Measurements from ENCODE around the gene ARL17B. TPM values are rescaled to one million over a fixed set of nuclear protein-coding genes. Genes with fewer than 3 reads are reported as not detected.
"Not testable (repeated sequence)": the region's sequence is repeated elsewhere in the genome, so short reads cannot be mapped to it uniquely, and the experiment has no call there.

ARL17B gene
- total RNA-seq (10 to 100 TPM; 11.0 to 24.5 (median 16.5) TPM), polyA plus RNA-seq (10.4 TPM)
- long read RNA-seq, donor 1, transcript ARL17B-202 (4 exons, 743 nt), result major isoform, 10 of 31 reads
- long read RNA-seq, donor 1, partial matches to known transcripts, result 0 of 31 reads
- long read RNA-seq, donor 1, other reads (novel, unspliced or antisense), result 18 of 31 reads
- long read RNA-seq, donor 2, partial matches to known transcripts, result 0 of 2 reads
- long read RNA-seq, donor 2, other reads (novel, unspliced or antisense), result 1 of 2 reads
- long read RNA-seq, donor 3, partial matches to known transcripts, result 1 of 8 reads
- long read RNA-seq, donor 3, other reads (novel, unspliced or antisense), result 6 of 8 reads
- long read RNA-seq, donor 4, partial matches to known transcripts, result 0 of 2 reads
- long read RNA-seq, donor 4, other reads (novel, unspliced or antisense), result 2 of 2 reads

- DNase-seq (peak; percentile 85 to 96 (median 93)), ATAC-seq (peak; percentile 99 to 100)
- WGBS, result 2% methylated on average over 14 of the region's 22 CpGs
- H3K27me3 ChIP-seq (ENCODE audit: control insufficient read depth, insufficient read depth); H3K27ac ChIP-seq (ENCODE audit: low read length); H3K9me3 ChIP-seq (ENCODE audit: control insufficient read depth, low read length); intact Hi-C loops (cut with DNase I); H3K4me3 ChIP-seq (ENCODE audit: low read length); H3K4me1 ChIP-seq (ENCODE audit: control insufficient read depth, insufficient read depth, low read length): not testable (repeated sequence)
Observed at GRCh38 chr17:46361755-46362154, at the start of gene ARL17B. TSS of gene ARL17B (minus strand) at chr17:46361766. CDS start at chr17:46358397, 3,369 bp downstream.

- H3K9me3 ChIP-seq (ENCODE audit: control insufficient read depth, low read length); ATAC-seq; H3K4me3 ChIP-seq (ENCODE audit: low read length); H3K27ac ChIP-seq (ENCODE audit: low read length); DNase-seq; intact Hi-C loops (cut with DNase I); H3K4me1 ChIP-seq (ENCODE audit: control insufficient read depth, insufficient read depth, low read length); H3K27me3 ChIP-seq (ENCODE audit: control insufficient read depth, insufficient read depth): not testable (repeated sequence)
- WGBS, result no CpG with 5 or more reads among the region's 2 CpGs
Observed at GRCh38 chr17:46409864-46410263, 48.3 kb upstream of the ARL17B start.

DNA sequence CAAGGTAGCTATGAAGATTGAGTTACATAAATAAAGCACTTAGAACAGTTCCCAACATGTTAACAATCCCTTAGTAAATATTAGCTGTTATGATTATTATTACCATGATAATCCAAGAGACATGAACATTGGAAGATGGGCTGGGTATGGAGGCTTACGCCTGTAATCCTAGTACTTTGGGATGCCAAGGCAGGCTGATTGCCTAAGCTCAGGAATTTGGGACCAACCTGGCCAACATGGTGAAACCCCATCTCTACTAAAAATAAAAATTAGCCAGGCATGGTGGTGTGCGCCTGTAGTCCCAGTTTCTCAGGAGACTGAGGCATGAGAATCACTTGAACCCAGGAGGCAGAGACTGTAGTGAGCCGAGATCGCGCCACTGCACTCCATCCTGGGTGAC lies 45.6 kb upstream of the ARL17B start:
- H3K4me3 ChIP-seq (ENCODE audit: low read length); H3K27me3 ChIP-seq (ENCODE audit: control insufficient read depth, insufficient read depth); ATAC-seq; H3K27ac ChIP-seq (ENCODE audit: low read length); H3K9me3 ChIP-seq (ENCODE audit: control insufficient read depth, low read length); DNase-seq; H3K4me1 ChIP-seq (ENCODE audit: control insufficient read depth, insufficient read depth, low read length); intact Hi-C loops (cut with DNase I): not testable (repeated sequence)
- WGBS, result no CpG with 5 or more reads among the region's 5 CpGs

GRCh38 chr17:46401033-46401787 lies 39.6 kb upstream of the ARL17B start:
- ATAC-seq; H3K27me3 ChIP-seq (ENCODE audit: control insufficient read depth, insufficient read depth); intact Hi-C loops (cut with DNase I); H3K4me1 ChIP-seq (ENCODE audit: control insufficient read depth, insufficient read depth, low read length); H3K4me3 ChIP-seq (ENCODE audit: low read length); H3K27ac ChIP-seq (ENCODE audit: low read length); H3K9me3 ChIP-seq (ENCODE audit: control insufficient read depth, low read length); DNase-seq: not testable (repeated sequence)
- WGBS, result no CpG with 5 or more reads among the region's 2 CpGs

GRCh38 chr17:46400543-46400942 lies 39.0 kb upstream of the ARL17B start:
- intact Hi-C loops (cut with DNase I); H3K4me1 ChIP-seq (ENCODE audit: control insufficient read depth, insufficient read depth, low read length); H3K9me3 ChIP-seq (ENCODE audit: control insufficient read depth, low read length); H3K27me3 ChIP-seq (ENCODE audit: control insufficient read depth, insufficient read depth); DNase-seq; ATAC-seq; H3K4me3 ChIP-seq (ENCODE audit: low read length); H3K27ac ChIP-seq (ENCODE audit: low read length): not testable (repeated sequence)
- 8% methylated on average over 1 of the region's 3 CpGs for WGBS

DNA sequence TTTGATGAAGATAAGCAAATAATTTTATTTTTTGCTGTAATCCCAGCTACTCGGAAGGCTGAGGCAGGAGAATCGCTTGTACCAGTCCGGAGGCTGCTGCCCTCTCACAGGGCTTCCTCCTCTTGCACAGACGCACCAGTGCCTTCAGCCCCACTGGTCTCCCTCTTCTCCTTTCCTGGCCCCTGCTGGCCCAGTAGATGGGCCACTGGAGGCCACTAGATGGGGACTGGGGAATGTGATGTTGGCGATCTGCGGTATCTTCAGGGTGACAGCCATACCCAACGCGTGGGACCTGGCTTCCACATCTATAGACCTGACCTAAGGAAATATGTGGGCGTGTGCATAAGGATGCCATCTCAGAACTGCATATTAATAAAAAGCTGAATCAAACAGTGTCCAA lies 38.4 kb upstream of the ARL17B start:
- ATAC-seq, result peak in 1 of 2 donors; percentile 43
- not testable (repeated sequence) for H3K4me1 ChIP-seq (ENCODE audit: control insufficient read depth, insufficient read depth, low read length)

GRCh38 chr17:46396292-46396691 lies 34.7 kb upstream of the ARL17B start:
- WGBS, result 77% methylated on average over 1 of the region's 2 CpGs
- H3K27me3 ChIP-seq (ENCODE audit: control insufficient read depth, insufficient read depth); DNase-seq; H3K9me3 ChIP-seq (ENCODE audit: control insufficient read depth, low read length); H3K4me3 ChIP-seq (ENCODE audit: low read length); H3K27ac ChIP-seq (ENCODE audit: low read length); intact Hi-C loops (cut with DNase I); ATAC-seq; H3K4me1 ChIP-seq (ENCODE audit: control insufficient read depth, insufficient read depth, low read length): not testable (repeated sequence)

More for the DNA sequence above, 38.4 kb upstream of the ARL17B start:
- peak in 1 of 3 donors; percentile 11 for DNase-seq
- H3K4me3 ChIP-seq (ENCODE audit: low read length); H3K27ac ChIP-seq (ENCODE audit: low read length); H3K9me3 ChIP-seq (ENCODE audit: control insufficient read depth, low read length); H3K27me3 ChIP-seq (ENCODE audit: control insufficient read depth, insufficient read depth); intact Hi-C loops (cut with DNase I): not testable (repeated sequence)
- 96% methylated on average over 4 of the region's 9 CpGs for WGBS

DNA sequence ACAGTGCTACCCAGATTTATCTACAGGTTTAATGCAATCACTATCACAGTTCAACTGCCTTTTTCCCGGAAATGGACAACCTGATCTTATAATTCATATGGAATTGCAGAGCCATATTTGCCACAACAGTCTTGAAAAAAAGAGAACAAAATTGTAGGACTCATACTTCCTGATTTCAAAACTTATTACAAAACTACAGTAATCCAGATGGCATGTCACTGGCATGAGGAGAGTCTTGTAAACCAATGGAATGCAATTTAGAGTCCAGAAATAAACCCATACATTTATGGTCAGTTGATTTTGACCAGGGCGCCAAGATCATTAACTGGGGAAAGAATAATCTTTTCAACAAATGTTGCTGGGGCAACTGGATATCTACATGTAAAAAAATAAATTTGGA lies 32.1 kb upstream of the ARL17B start:
- H3K9me3 ChIP-seq (ENCODE audit: control insufficient read depth, low read length); ATAC-seq; intact Hi-C loops (cut with DNase I); H3K27me3 ChIP-seq (ENCODE audit: control insufficient read depth, insufficient read depth); H3K4me1 ChIP-seq (ENCODE audit: control insufficient read depth, insufficient read depth, low read length); DNase-seq; H3K4me3 ChIP-seq (ENCODE audit: low read length); H3K27ac ChIP-seq (ENCODE audit: low read length): not testable (repeated sequence)
- WGBS, result no CpG with 5 or more reads among the region's 2 CpGs

GRCh38 chr17:46385491-46385890 lies 23.9 kb upstream of the ARL17B start:
- not testable (repeated sequence) for DNase-seq

DNA sequence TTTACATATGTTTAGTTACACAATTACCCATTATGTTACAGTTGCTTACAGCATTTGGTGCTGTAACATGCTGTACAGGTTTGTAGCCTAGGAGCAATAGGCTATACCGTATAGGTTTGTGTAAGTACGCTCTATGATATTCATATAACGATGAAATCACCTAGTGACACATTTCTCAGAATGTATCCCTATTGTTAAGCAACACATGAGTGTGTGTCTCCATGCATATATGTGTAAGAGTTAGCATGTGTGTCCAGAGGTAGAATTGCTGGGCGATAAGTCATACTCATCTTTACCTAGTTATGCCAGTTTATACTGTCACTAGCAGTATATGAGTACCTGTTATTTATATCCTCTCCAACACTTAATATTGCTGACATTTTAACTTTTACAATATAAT lies 21.6 kb upstream of the ARL17B start:
- H3K4me3 ChIP-seq (ENCODE audit: low read length); intact Hi-C loops (cut with DNase I); H3K4me1 ChIP-seq (ENCODE audit: control insufficient read depth, insufficient read depth, low read length); H3K9me3 ChIP-seq (ENCODE audit: control insufficient read depth, low read length); H3K27ac ChIP-seq (ENCODE audit: low read length); DNase-seq; H3K27me3 ChIP-seq (ENCODE audit: control insufficient read depth, insufficient read depth): not testable (repeated sequence)
- peak in 1 of 2 donors; percentile 16 for ATAC-seq
- WGBS, result 96% methylated on average over 3 of the region's 4 CpGs

More at GRCh38 chr17:46385491-46385890, 23.9 kb upstream of the ARL17B start:
- H3K9me3 ChIP-seq (ENCODE audit: control insufficient read depth, low read length); H3K27ac ChIP-seq (ENCODE audit: low read length); ATAC-seq; H3K4me3 ChIP-seq (ENCODE audit: low read length); H3K27me3 ChIP-seq (ENCODE audit: control insufficient read depth, insufficient read depth); intact Hi-C loops (cut with DNase I); H3K4me1 ChIP-seq (ENCODE audit: control insufficient read depth, insufficient read depth, low read length): not testable (repeated sequence)

GRCh38 chr17:46373418-46373817 lies 11.9 kb upstream of the ARL17B start:
- no CpG with 5 or more reads among the region's 7 CpGs for WGBS
- H3K27ac ChIP-seq (ENCODE audit: low read length); H3K27me3 ChIP-seq (ENCODE audit: control insufficient read depth, insufficient read depth); intact Hi-C loops (cut with DNase I); H3K4me1 ChIP-seq (ENCODE audit: control insufficient read depth, insufficient read depth, low read length); H3K9me3 ChIP-seq (ENCODE audit: control insufficient read depth, low read length); H3K4me3 ChIP-seq (ENCODE audit: low read length); DNase-seq: not testable (repeated sequence)
- ATAC-seq, result peak; percentile 70 to 77
